NCI-H2227 treated with DMSO at 0.1 percent for 48 hours (cell line): Measurements from ENCODE around the gene RPS15.
"Not testable (repeated sequence)": the region's sequence is repeated elsewhere in the genome, so short reads cannot be mapped to it uniquely, and the experiment has no call there.

Experiments used
- DNase-seq: peaks from one replicate; lab custom pipeline; 2025; lab: John Stamatoyannopoulos, UW

Gene RPS15

GRCh38 chr19:1402411-1403070 lies 35.7 kb upstream of the RPS15 start:
- DNase-seq, result no peak

- DNase-seq, result peak; percentile 85
These were observed 31.2 kb upstream of the RPS15 start for GRCh38 chr19:1406774-1407527.

- DNase-seq, result no peak
These were observed 30.5 kb upstream of the RPS15 start, which contains the start of gene DAZAP1 for GRCh38 chr19:1407528-1408299. DAZAP1 (plus strand) TSS chr19:1407586; CDS start chr19:1407774, 188 bp downstream.

GRCh38 chr19:1408300-1409203 lies 29.6 kb upstream of the RPS15 start:
- DNase-seq, result no peak

GRCh38 chr19:1409204-1410005 lies 28.8 kb upstream of the RPS15 start:
- DNase-seq, result no peak

- DNase-seq, result no peak
These were observed 27.9 kb upstream of the RPS15 start for GRCh38 chr19:1410136-1410786.

GRCh38 chr19:1410789-1411188 lies 27.4 kb upstream of the RPS15 start:
- no peak for DNase-seq

GRCh38 chr19:1411255-1412191 lies 26.7 kb upstream of the RPS15 start:
- DNase-seq, result no peak

- no peak for DNase-seq
These were observed 25.8 kb upstream of the RPS15 start for GRCh38 chr19:1412323-1412923.

- DNase-seq, result no peak
These were observed 25.0 kb upstream of the RPS15 start for GRCh38 chr19:1412995-1413800.

GRCh38 chr19:1416014-1416841 lies 22.0 kb upstream of the RPS15 start:
- no peak for DNase-seq

- no peak for DNase-seq
These were observed 21.1 kb upstream of the RPS15 start for GRCh38 chr19:1417145-1417544.

- no peak for DNase-seq
These were observed 20.3 kb upstream of the RPS15 start for GRCh38 chr19:1417681-1418495.

GRCh38 chr19:1418496-1418775 lies 19.8 kb upstream of the RPS15 start:
- DNase-seq, result no peak

- DNase-seq, result no peak
These were observed 19.1 kb upstream of the RPS15 start for GRCh38 chr19:1418951-1419738.

- DNase-seq, result not testable (repeated sequence)
These were observed 18.1 kb upstream of the RPS15 start for GRCh38 chr19:1420085-1420484.
